Mammary epithelial cell (primary cell): ENCODE results near the gene OR4D1.

Experiments used
- EZH2 ChIP-seq: IDR thresholded peaks from 2 replicates; pipeline ENCODE4 v1.6.1; 2012; ENCODE audit warnings: low read length, inconsistent platforms, borderline replicate concordance
- TF ChIP-seq, protein P1 (sequence below), 2 donors: IDR thresholded peaks in 1 of 2; conservative IDR thresholded peaks in 1 of 2; 2 replicates each; pipeline ENCODE4 v1.5.1; 2011 to 2012; ENCODE audit warnings: inconsistent platforms in 2 of 2, low read length in 2 of 2, mild to moderate bottlenecking in 2 of 2, control low read depth in 1 of 2, low read depth in 1 of 2; ENCODE audit not compliant: insufficient read depth in 1 of 2; ENCODE audit errors: extremely low read depth in 1 of 2

DNA sequence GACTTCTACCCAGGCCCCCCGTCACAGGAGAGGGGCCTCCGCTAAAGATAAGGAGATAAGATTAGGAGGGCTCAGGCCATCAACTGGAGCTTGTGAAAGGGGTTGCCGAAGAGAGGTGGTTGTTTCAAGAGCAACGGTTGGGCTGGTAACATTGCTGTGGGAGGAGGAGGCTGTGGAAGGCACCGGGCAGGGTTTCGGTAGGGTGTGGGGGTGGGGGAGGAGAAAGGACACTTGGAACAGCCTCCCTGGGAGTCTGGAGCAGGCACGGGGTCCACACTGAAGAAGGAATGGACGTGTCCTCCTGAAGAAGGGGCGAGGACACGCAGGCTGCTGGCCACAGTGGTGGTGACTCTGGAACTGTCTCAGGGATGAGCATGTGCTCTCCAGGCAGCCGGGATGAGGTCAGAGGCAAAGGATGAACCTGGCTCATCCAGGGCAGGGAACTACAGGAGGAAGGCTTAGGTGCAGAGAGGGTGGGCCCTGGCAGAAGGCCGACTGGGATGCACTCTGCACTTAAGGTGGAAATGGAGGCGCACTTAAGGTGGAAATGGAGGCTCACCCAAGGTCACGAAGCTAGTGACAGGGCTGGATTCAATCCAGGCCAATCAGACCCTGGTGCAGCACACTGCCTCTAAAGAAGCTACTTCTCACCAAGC is 43.2 kb downstream of the OR4D1 start:
- TF ChIP-seq, protein P1, sequence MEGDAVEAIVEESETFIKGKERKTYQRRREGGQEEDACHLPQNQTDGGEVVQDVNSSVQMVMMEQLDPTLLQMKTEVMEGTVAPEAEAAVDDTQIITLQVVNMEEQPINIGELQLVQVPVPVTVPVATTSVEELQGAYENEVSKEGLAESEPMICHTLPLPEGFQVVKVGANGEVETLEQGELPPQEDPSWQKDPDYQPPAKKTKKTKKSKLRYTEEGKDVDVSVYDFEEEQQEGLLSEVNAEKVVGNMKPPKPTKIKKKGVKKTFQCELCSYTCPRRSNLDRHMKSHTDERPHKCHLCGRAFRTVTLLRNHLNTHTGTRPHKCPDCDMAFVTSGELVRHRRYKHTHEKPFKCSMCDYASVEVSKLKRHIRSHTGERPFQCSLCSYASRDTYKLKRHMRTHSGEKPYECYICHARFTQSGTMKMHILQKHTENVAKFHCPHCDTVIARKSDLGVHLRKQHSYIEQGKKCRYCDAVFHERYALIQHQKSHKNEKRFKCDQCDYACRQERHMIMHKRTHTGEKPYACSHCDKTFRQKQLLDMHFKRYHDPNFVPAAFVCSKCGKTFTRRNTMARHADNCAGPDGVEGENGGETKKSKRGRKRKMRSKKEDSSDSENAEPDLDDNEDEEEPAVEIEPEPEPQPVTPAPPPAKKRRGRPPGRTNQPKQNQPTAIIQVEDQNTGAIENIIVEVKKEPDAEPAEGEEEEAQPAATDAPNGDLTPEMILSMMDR (conservative IDR thresholded peaks at IDR 0.05 in 1 of 2, IDR thresholded peaks at IDR 0.05 in 1 of 2; ENCODE audit: extremely low read depth in 1 of 2, insufficient read depth in 1 of 2, low read depth in 1 of 2, low read length in 2 of 2) = no peak
- no peak for TF ChIP-seq EZH2
